Lower leg skin (tissue), 4 donors: Measurements from ENCODE around the gene ING5. TPM values are rescaled to one million over a fixed set of nuclear protein-coding genes. Genes with fewer than 3 reads are reported as not detected.

Experiments used
- DNase-seq, 2 donors: peaks; one replicate each; pipeline ENCODE4 v3.0.0-alpha.2; 2019; ENCODE audit warnings: low spot score in 2 of 2
- H3K4me3 ChIP-seq: fragments of 200-600 bp; sonication (generic); 2 replicates; pipeline ENCODE4 v1.5.1; 2017; ENCODE audit warnings: mild to moderate bottlenecking, low read depth; ENCODE audit not compliant: poor library complexity, severe bottlenecking
- POLR2A ChIP-seq, 2 donors: fragments of 450-650 bp; IDR thresholded peaks; one replicate each; pipeline ENCODE4 v1.6.1; 2016 to 2017; ENCODE audit warnings: antibody characterized with exemption in 2 of 2, mild to moderate bottlenecking in 1 of 2, moderate library complexity in 1 of 2
- WGBS, 2 donors: methylation state at CpG; one replicate each; pipeline ENCODE4 v1.1.5; 2018; 5-methylcytosine and 5-hydroxymethylcytosine counted together
- intact Hi-C: fragments of 100-400 bp; cut with DNase I; formaldehyde crosslinking; loops from one replicate; pipeline ENCODE4 v1.15.0; 2023; ENCODE audit warnings: low total_unique reads
- total RNA-seq, 4 donors: library from RNA; depleted of rRNA; stranded (reverse); fragments of >200 nt; gene quantifications; one replicate each; pipeline ENCODE4 v1.1.0, GENCODE V29; 2016
- TF ChIP-seq, protein P1 (sequence below), 3 donors: fragments of 450-650 bp; IDR thresholded peaks; one replicate each; pipeline ENCODE4 v1.5.1; 2016; ENCODE audit warnings: antibody characterized with exemption in 3 of 3, mild to moderate bottlenecking in 3 of 3, moderate library complexity in 2 of 3

ING5 gene
- total RNA-seq, 4 donors from 2014 or later, result 31.6 to 73.9 (median 35.7) TPM

- WGBS, 2 donors, result 91 to 94% methylated on average over 13 of the region's 13 CpGs
- H3K4me3 ChIP-seq, result no peak overlapping the region
- intact Hi-C loops, result no loop called here
- no peak for DNase-seq
- TF ChIP-seq, protein P1, sequence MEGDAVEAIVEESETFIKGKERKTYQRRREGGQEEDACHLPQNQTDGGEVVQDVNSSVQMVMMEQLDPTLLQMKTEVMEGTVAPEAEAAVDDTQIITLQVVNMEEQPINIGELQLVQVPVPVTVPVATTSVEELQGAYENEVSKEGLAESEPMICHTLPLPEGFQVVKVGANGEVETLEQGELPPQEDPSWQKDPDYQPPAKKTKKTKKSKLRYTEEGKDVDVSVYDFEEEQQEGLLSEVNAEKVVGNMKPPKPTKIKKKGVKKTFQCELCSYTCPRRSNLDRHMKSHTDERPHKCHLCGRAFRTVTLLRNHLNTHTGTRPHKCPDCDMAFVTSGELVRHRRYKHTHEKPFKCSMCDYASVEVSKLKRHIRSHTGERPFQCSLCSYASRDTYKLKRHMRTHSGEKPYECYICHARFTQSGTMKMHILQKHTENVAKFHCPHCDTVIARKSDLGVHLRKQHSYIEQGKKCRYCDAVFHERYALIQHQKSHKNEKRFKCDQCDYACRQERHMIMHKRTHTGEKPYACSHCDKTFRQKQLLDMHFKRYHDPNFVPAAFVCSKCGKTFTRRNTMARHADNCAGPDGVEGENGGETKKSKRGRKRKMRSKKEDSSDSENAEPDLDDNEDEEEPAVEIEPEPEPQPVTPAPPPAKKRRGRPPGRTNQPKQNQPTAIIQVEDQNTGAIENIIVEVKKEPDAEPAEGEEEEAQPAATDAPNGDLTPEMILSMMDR (IDR thresholded peaks at IDR 0.05), result no peak
- no peak for TF ChIP-seq POLR2A (IDR thresholded peaks at IDR 0.05)
Measured at GRCh38 chr2:241745276-241745675, 43.4 kb downstream of the ING5 start.

DNA sequence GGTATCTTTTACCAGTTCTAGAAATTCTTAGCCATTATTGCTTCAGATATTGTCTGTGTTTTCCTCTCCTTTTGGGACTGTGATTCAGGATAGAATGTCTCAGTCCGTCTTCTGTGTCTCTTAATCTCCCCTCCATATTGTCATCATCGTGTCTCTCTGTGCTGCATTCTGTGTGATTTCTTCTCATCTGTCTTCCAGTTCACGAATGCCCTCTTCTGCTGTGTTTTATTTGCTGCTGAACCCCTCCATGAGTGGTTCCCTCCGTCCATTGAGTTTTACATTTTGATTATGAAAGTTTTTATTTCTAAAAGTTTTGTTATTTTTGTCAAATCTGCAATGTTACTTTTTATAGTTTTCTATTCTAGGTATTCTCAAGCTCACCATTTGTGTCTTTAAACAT, 44.2 kb downstream of the ING5 start:
- DNase-seq, result no peak
- no peak for TF ChIP-seq POLR2A (IDR thresholded peaks at IDR 0.05)
- TF ChIP-seq, protein P1 (IDR thresholded peaks at IDR 0.05), result no peak
- H3K4me3 ChIP-seq, result no peak overlapping the region
- 98% methylated on average over 4 of the region's 4 CpGs for WGBS, 2 donors
- intact Hi-C loops, result no loop called here

DNA sequence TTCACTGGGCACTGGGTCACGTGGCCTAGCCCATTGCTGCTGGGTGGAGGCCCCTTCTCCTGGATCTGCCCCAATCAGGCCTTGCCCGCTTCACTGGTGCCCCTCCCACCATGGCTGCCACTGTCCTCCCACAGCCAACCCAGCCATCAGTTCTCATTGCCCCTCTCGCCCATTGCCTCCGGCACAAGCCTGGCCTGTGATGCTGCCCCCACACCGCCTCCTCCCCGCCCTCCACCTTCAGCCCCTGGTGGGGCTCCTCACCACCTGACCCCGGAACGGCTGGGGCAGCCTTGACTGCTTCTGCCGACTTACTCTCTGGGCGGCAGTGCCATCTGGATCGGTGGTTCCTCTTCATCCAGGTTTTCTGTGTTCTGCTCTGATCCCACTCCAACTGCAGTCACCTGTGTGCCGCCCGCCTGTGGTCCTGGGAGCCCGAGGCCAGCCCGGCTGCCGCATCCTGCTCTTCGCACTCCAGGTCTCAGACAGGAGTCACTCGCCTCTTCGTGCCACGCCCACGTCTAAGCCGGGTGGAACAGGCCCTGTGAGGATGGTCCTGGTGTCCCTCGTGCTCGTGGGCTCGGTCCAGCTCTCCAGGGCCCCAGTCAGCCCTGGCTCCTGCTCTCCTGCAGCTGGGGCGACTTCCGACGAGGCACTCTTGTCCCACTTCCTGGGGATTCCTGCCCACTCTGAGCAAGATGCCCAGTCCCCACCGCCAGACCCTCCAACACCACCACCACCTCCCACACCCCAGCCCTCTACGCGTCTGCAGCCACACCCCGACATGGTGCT, 46.8 kb downstream of the ING5 start:
- intact Hi-C loops, result no loop called here
- no peak for TF ChIP-seq POLR2A (IDR thresholded peaks at IDR 0.05)
- TF ChIP-seq, protein P1 (IDR thresholded peaks at IDR 0.05), result no peak
- no peak overlapping the region for H3K4me3 ChIP-seq
- 91 to 94% methylated on average over 30 to 32 of the region's 32 CpGs for WGBS, 2 donors
- no peak for DNase-seq

GRCh38 chr2:241750076-241750840, 48.4 kb downstream of the ING5 start:
- intact Hi-C loops, result no loop called here
- 62 to 75% methylated on average over 12 to 15 of the region's 22 CpGs for WGBS, 2 donors
- no peak for DNase-seq
- TF ChIP-seq, protein P1 (IDR thresholded peaks at IDR 0.05), result no peak
- TF ChIP-seq POLR2A (IDR thresholded peaks at IDR 0.05), result no peak
- no peak overlapping the region for H3K4me3 ChIP-seq

GRCh38 chr2:241751152-241751551, 49.3 kb downstream of the ING5 start:
- TF ChIP-seq, protein P1 (IDR thresholded peaks at IDR 0.05), result no peak
- TF ChIP-seq POLR2A (IDR thresholded peaks at IDR 0.05), result no peak
- no peak for DNase-seq
- intact Hi-C loops, result no loop called here
- no peak overlapping the region for H3K4me3 ChIP-seq
- 94 to 98% methylated on average over 14 to 15 of the region's 15 CpGs for WGBS, 2 donors
